Psoas muscle (tissue), 8 donors: ENCODE measurements around the gene GJC3. TPM values are rescaled to one million over a fixed set of nuclear protein-coding genes. Genes with fewer than 3 reads are reported as not detected.
A peak's percentile ranks its signal among the peaks of the same experiment; 100 is the strongest.

Experiments used
- ATAC-seq, 4 donors: fragments of 200-7000 bp; cut with Tn5 transposase; one replicate each; pipeline ENCODE4 v1.9.1; 2020; ENCODE audit warnings: moderate library complexity in 3 of 4, mild to moderate bottlenecking in 2 of 4
- DNase-seq, 2 donors: peaks; one replicate each; pipeline ENCODE4 v3.0.0-alpha.2; 2020
- H3K27ac ChIP-seq: fragments of 200-600 bp; one replicate; pipeline ENCODE4 v1.8.0; 2022
- H3K27me3 ChIP-seq, 3 donors: fragments of 200-600 bp in 1 of 3; one replicate each; pipeline versions ENCODE4 v1.6.1 to v1.8.0; 2013 to 2022; ENCODE audit warnings: low read length in 2 of 3, mild to moderate bottlenecking in 2 of 3, moderate library complexity in 1 of 3; ENCODE audit not compliant: insufficient read depth in 3 of 3
- H3K36me3 ChIP-seq, 2 donors: fragments of 200-600 bp in 1 of 2; one replicate each; pipeline versions ENCODE4 v1.6.1 to v1.8.0; 2013 to 2022; ENCODE audit warnings: low read depth in 1 of 2, mild to moderate bottlenecking in 1 of 2, moderate library complexity in 1 of 2; ENCODE audit not compliant: insufficient read depth in 1 of 2
- H3K4me1 ChIP-seq: fragments of 200-600 bp; one replicate; pipeline ENCODE4 v1.8.0; 2022
- H3K4me3 ChIP-seq: fragments of 200-600 bp; one replicate; pipeline ENCODE4 v1.8.0; 2022; ENCODE audit warnings: mild to moderate bottlenecking
- H3K9me3 ChIP-seq: fragments of 200-600 bp; one replicate; pipeline ENCODE4 v1.8.0; 2022
- WGBS, 3 donors: extraction: QIAGEN DNeasy Blood & Tissue Kit; methylation state at CpG; one replicate each; pipeline versions ENCODE4 v1.1.6 to v1.1.7; 2013; 5-methylcytosine and 5-hydroxymethylcytosine counted together
- intact Hi-C, 2 donors: fragments of 100-400 bp; cut with DNase I; formaldehyde crosslinking; loops; one replicate each; pipeline versions ENCODE4 v1.11.0 to v1.14.2; 2022
- polyA plus RNA-seq, 3 donors: library from polyadenylated mRNA; stranded (reverse); fragments of 200-250 nt; gene quantifications; one replicate each; pipeline ENCODE4 v1.2.3, GENCODE V29; 2013
- total RNA-seq, 4 donors: library from RNA; stranded (reverse); fragmentation: NEBNext Ultra II Directional in 2 of 4; extraction: Animal tissue kit (Norgen Biotek cat#: 25700) in 2 of 4; gene quantifications; one replicate each; pipeline versions ENCODE4 v1.2.1 to v1.2.4, GENCODE V29; 2021 to 2023
- TF ChIP-seq, protein P1 (sequence below): fragments of 200-600 bp; IDR thresholded peaks from one replicate; pipeline ENCODE4 v1.8.0; 2022; ENCODE audit warnings: antibody characterized with exemption
- donor health status: healthy with polysubstance abuse.
- donor health status: DM: no; HTN: no; CAD: no; lungs with moderate emphysema.
- donor health status: Bipolar disorder and iron deficiency.
- donor health status: healthy.
- donor health status: DM: yes; HTN: yes; CAD: no.
- donor health status: DM: no; HTN: no; CAD: no.
- donor health status: DM: no; HTN: no; CAD: no.
- donor health status: DM: yes; HTN: yes; CAD: no.

The GJC3 gene
- total and polyA plus RNA-seq, 7 donors: 0.08 to 0.52 (median 0.21) TPM; not detected in 3

DNA sequence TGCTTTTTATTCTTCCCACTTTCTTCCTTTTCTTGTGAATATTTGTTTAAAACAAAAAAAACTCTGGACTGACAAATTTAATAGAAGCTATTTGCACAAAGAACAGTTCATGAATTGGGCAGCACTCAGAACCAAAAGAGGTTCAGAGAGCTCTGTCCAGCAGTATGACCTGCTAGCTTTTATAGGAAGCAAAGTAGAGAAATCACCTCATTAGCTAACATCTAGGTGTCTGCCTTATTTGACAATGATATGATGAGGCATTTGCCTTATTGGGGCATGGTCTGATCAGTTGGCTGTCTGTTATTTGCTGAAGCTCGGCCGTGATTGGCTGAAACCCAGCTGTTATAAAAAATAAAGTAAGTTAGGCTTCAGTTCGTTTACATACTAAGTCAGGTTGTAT is 9.3 kb downstream of the GJC3 start:
- H3K27me3 ChIP-seq: no peaks in the 10 kb centered on the region
- H3K4me1 ChIP-seq: peaks cover 26% of the 10 kb centered on the region
- WGBS, 3 donors: 60 to 94% (median 63%) methylated on average over 3 of the region's 3 CpGs
- no peak for ATAC-seq
- no peaks in the 10 kb centered on the region for H3K9me3 ChIP-seq
- TF ChIP-seq, protein P1, sequence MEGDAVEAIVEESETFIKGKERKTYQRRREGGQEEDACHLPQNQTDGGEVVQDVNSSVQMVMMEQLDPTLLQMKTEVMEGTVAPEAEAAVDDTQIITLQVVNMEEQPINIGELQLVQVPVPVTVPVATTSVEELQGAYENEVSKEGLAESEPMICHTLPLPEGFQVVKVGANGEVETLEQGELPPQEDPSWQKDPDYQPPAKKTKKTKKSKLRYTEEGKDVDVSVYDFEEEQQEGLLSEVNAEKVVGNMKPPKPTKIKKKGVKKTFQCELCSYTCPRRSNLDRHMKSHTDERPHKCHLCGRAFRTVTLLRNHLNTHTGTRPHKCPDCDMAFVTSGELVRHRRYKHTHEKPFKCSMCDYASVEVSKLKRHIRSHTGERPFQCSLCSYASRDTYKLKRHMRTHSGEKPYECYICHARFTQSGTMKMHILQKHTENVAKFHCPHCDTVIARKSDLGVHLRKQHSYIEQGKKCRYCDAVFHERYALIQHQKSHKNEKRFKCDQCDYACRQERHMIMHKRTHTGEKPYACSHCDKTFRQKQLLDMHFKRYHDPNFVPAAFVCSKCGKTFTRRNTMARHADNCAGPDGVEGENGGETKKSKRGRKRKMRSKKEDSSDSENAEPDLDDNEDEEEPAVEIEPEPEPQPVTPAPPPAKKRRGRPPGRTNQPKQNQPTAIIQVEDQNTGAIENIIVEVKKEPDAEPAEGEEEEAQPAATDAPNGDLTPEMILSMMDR: no peak
- H3K27ac ChIP-seq: peak overlapping the region; percentile 96
- H3K4me3 ChIP-seq: peak overlapping the region; percentile 97
- peaks cover 5 to 30% of the 10 kb centered on the region in 2 donors for H3K36me3 ChIP-seq
- no peak for DNase-seq
- intact Hi-C loops: loop anchor here in 1 of 2 donors (5.0 kb wide), 1 partner anchor 288 kb away; no protein-coding TSS in a partner anchor

DNA sequence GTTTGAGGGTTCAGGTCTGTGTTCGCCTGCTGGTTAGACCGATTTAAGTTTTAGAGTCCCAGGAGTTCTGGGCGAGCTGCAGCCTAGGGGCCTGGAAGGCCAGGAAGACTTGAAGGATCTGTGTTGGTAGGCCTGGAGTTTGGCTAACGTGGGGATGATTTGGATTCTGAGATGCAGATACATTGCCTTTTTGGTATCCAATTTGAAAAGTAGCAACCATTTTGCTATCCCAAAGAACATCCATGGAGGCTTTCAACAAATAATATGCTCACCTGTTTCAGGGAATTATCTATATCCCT is 9.7 kb downstream of the GJC3 start:
- peak overlapping the region; percentile 97 for H3K4me3 ChIP-seq
- intact Hi-C loops: loop anchor here (5.0 to 10.0 kb wide), 4 partner anchors 68 to 287 kb away; no protein-coding TSS in a partner anchor
- H3K27me3 ChIP-seq: no peaks in the 10 kb centered on the region
- peaks cover 26% of the 10 kb centered on the region for H3K4me1 ChIP-seq
- TF ChIP-seq, protein P1: no peak
- DNase-seq (no peak), ATAC-seq (no peak)
- H3K9me3 ChIP-seq: no peaks in the 10 kb centered on the region
- 33 to 37% (median 35%) methylated on average over 4 of the region's 4 CpGs for WGBS, 3 donors
- H3K36me3 ChIP-seq: peaks cover 5 to 33% of the 10 kb centered on the region in 2 donors
- peak overlapping the region; percentile 96 for H3K27ac ChIP-seq

DNA sequence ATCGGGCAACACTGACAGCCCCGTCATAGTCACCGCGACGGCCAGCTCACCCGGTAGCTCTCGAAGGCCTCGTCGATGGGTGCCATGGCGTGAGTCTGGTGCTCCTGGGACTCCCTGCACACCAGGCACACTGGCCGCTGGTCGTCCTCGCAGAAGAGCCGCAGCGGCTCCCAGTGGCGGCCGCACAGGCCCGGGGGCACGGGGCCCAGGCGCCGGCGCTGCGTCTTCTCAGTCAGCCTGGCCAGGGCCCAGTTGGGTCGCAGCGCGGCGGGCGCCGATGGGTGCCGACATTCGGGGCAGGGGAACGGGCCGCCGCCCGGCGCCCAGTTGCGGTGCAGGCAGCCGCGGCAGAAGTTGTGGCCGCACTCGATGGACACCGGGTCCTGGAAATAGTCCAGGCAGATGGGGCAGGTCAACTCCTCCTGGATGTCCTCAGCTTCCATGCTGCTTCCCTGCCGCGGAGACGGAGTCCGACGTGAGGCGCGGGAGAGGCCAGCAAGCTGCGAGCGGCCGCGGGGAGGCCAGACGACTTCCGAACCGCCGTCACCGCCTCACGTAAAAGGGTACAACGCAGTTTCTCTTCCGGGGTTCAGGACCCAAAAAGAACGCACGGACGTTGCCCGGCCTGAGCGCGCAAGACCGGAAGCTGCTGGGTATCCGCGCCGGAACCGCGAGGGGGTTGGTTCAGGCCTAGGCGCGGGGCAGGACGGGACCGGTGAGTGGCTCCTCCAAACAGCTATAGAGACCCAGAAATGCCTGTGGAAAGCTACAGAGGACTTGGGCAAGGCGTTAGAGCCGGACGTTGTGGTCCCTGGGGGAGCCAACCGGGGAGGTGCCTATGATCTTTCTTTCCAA is 10.2 kb downstream of the GJC3 start, which contains the start of gene TRIM4:
TRIM4 (minus strand) TSS at position 572 of the 855 bp plus-strand sequence; CDS start at position 443, 129 bp downstream.
- ATAC-seq (peak; percentile 97 to 99 (median 98)), DNase-seq (peak; percentile 95)
- Histone ChIP-seq H3K9me3 (no peaks in the 10 kb centered on the region), H3K4me1 (peaks cover 26% of the 10 kb centered on the region), H3K27me3 (no peaks in the 10 kb centered on the region), H3K4me3 (peak within 1 kb of the TSS; percentile 97), H3K27ac (peak within 1 kb of the TSS; percentile 96), H3K36me3 (peaks cover 5 to 39% of the 10 kb centered on the region in 2 donors)
- WGBS, 3 donors: 1 to 2% (median 1%) methylated on average over 68 to 81 of the region's 81 CpGs
- intact Hi-C loops: loop anchor here (5.0 to 10.0 kb wide), 3 partner anchors 68 to 284 kb away; no protein-coding TSS in a partner anchor
- TF ChIP-seq, protein P1: peak; percentile 32

DNA sequence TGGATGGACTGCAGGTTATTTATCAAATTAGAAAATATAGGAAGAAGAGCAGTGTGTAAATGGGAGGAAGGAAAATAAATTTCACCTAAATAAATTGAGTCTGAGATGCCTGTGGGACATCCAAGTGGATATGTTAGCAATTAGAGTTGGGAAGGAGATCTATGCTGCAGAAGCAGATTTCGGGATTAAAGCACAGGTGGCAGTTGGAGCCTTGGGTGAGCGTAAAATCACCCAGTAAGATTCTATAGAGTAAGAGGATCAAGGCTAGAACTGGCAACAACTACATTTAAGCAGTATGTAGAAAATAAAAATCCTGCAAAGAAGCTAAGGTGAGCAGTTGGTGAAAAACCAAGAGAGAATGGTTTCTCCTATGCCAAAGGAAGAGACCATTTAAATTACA is 18.4 kb downstream of the GJC3 start:
- Histone ChIP-seq H3K27me3 (no peaks in the 10 kb centered on the region), H3K4me3 (no peak overlapping the region), H3K27ac (no peak overlapping the region), H3K9me3 (no peaks in the 10 kb centered on the region), H3K4me1 (peaks cover 4% of the 10 kb centered on the region), H3K36me3 (peaks cover 13 to 93% of the 10 kb centered on the region in 2 donors)
- intact Hi-C loops: loop anchor here (5.0 to 10.0 kb wide), 4 partner anchors 76 to 289 kb away; no protein-coding TSS in a partner anchor
- ATAC-seq (no peak), DNase-seq (no peak)
- 90 to 94% (median 93%) methylated on average over 2 of the region's 2 CpGs for WGBS, 3 donors
- TF ChIP-seq, protein P1: no peak
